Activated naive CD8-positive, alpha-beta T cell treated with anti-CD3 and anti-CD28 coated beads for 36 hours (primary cell): ENCODE measurements around the gene PDZRN3. TPM values are rescaled to one million over a fixed set of nuclear protein-coding genes. Genes with fewer than 3 reads are reported as not detected.

ENCODE experiments used
- DNase-seq: peaks from one replicate; pipeline ENCODE4 v3.0.0; 2021
- H3K27ac Mint-ChIP-seq: one replicate; pipeline ENCODE4 v1.8.0; 2022; ENCODE audit warnings: mild to moderate bottlenecking, moderate library complexity, mixed read lengths
- H3K27me3 Mint-ChIP-seq: one replicate; pipeline ENCODE4 v1.8.0; 2022; ENCODE audit warnings: mild to moderate bottlenecking, mixed read lengths
- H3K36me3 Mint-ChIP-seq: one replicate; pipeline ENCODE4 v1.8.0; 2021; ENCODE audit warnings: mild to moderate bottlenecking, mixed read lengths
- H3K4me1 Mint-ChIP-seq: one replicate; pipeline ENCODE4 v1.8.0; 2021; ENCODE audit warnings: mixed read lengths
- H3K4me3 Mint-ChIP-seq: one replicate; pipeline ENCODE4 v1.8.0; 2022; ENCODE audit warnings: mild to moderate bottlenecking, moderate library complexity, mixed read lengths
- H3K9me3 Mint-ChIP-seq: one replicate; pipeline ENCODE4 v1.8.0; 2022; ENCODE audit warnings: mixed read lengths
- total RNA-seq, 2 experiments: library from RNA; stranded (reverse); gene quantifications; one replicate each; pipeline ENCODE4 v1.2.3, GENCODE V29; 2021

Gene PDZRN3
- total RNA-seq, 2 experiments from 2014 or later = not detected

GRCh38 chr3:73637042-73637441 is 12.3 kb upstream of the PDZRN3 start:
- Mint-ChIP-seq H3K9me3 (no peaks in the 10 kb centered on the region), H3K4me1 (no peaks in the 10 kb centered on the region), H3K4me3 (no peak overlapping the region), H3K27ac (no peak overlapping the region), H3K27me3 (no peaks in the 10 kb centered on the region), H3K36me3 (no peaks in the 10 kb centered on the region)
- no peak for DNase-seq

- no peaks in the 10 kb centered on the region for H3K4me1 Mint-ChIP-seq
- no peak for DNase-seq
- H3K27me3 Mint-ChIP-seq = no peaks in the 10 kb centered on the region
- H3K36me3 Mint-ChIP-seq = no peaks in the 10 kb centered on the region
- no peaks in the 10 kb centered on the region for H3K9me3 Mint-ChIP-seq
- no peak overlapping the region for H3K4me3 Mint-ChIP-seq
- no peak overlapping the region for H3K27ac Mint-ChIP-seq
These were observed 10.5 kb upstream of the PDZRN3 start for GRCh38 chr3:73635254-73635653.

- H3K27ac Mint-ChIP-seq = no peak overlapping the region
- no peaks in the 10 kb centered on the region for H3K9me3 Mint-ChIP-seq
- H3K36me3 Mint-ChIP-seq = no peaks in the 10 kb centered on the region
- H3K4me1 Mint-ChIP-seq = no peaks in the 10 kb centered on the region
- no peak for DNase-seq
- no peak overlapping the region for H3K4me3 Mint-ChIP-seq
- no peaks in the 10 kb centered on the region for H3K27me3 Mint-ChIP-seq
These were observed 9.2 kb upstream of the PDZRN3 start for GRCh38 chr3:73633916-73634344.

- H3K4me3 Mint-ChIP-seq = no peak overlapping the region
- no peak for DNase-seq
- no peak overlapping the region for H3K27ac Mint-ChIP-seq
- H3K27me3 Mint-ChIP-seq = no peaks in the 10 kb centered on the region
- H3K9me3 Mint-ChIP-seq = no peaks in the 10 kb centered on the region
- no peaks in the 10 kb centered on the region for H3K36me3 Mint-ChIP-seq
- no peaks in the 10 kb centered on the region for H3K4me1 Mint-ChIP-seq
These were observed 8.7 kb upstream of the PDZRN3 start for GRCh38 chr3:73633453-73633852.

GRCh38 chr3:73626106-73626505 is 1.4 kb upstream of the PDZRN3 start:
- no peak for DNase-seq
- Mint-ChIP-seq H3K4me3 (no peak overlapping the region), H3K4me1 (no peaks in the 10 kb centered on the region), H3K27me3 (peaks cover 33% of the 10 kb centered on the region), H3K27ac (no peak overlapping the region), H3K9me3 (no peaks in the 10 kb centered on the region), H3K36me3 (no peaks in the 10 kb centered on the region)

DNA sequence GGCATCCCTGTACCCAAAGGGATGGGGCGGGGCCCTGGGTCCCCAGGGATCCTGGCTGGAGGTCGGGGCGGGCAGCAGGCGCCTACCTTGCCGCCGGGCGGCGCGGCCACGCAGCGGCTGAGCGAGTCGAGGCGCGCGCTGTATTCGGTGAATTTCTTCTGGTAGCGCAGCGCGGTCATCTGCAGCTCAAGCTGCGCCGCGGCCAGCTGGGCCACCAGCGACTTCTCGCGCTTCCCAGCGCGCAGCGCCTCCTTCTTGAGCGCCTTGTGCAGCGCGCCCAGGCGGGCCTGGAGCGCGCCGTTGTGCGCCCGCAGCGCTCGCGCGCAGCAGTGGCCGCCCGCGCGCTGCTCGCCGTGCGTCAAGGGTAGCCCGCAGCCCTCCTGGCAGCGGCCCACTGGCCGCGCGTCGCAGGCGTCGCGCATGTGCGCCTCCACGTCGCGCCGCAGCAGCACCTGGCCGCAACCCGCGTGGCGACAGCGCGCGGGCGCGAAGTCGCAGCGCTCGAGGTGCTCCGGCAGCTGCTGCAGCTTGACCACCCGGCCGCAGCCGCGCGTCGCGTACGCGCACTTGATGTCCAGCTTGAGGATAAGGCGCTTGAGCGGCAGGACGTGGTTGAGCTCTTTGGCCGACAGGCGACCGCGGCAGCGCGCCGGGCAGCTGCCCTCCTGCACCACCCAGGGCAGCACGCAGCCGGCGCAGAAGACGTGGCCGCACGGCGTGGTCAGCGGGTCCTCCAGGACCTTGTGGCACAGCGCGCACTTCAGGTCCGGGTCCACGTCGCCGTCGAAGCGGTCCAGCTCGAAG is 522 bp downstream of the PDZRN3 start:
- no peak for DNase-seq
- Mint-ChIP-seq H3K36me3 (no peaks in the 10 kb centered on the region), H3K4me3 (no peak overlapping the region), H3K4me1 (no peaks in the 10 kb centered on the region), H3K9me3 (no peaks in the 10 kb centered on the region), H3K27me3 (peaks cover 33% of the 10 kb centered on the region), H3K27ac (no peak overlapping the region)

GRCh38 chr3:73623346-73623745 is 1.4 kb downstream of the PDZRN3 start:
- Mint-ChIP-seq H3K4me3 (no peak overlapping the region), H3K9me3 (no peaks in the 10 kb centered on the region), H3K4me1 (no peaks in the 10 kb centered on the region), H3K27ac (no peak overlapping the region), H3K36me3 (no peaks in the 10 kb centered on the region), H3K27me3 (peaks cover 33% of the 10 kb centered on the region)
- DNase-seq = no peak

DNA sequence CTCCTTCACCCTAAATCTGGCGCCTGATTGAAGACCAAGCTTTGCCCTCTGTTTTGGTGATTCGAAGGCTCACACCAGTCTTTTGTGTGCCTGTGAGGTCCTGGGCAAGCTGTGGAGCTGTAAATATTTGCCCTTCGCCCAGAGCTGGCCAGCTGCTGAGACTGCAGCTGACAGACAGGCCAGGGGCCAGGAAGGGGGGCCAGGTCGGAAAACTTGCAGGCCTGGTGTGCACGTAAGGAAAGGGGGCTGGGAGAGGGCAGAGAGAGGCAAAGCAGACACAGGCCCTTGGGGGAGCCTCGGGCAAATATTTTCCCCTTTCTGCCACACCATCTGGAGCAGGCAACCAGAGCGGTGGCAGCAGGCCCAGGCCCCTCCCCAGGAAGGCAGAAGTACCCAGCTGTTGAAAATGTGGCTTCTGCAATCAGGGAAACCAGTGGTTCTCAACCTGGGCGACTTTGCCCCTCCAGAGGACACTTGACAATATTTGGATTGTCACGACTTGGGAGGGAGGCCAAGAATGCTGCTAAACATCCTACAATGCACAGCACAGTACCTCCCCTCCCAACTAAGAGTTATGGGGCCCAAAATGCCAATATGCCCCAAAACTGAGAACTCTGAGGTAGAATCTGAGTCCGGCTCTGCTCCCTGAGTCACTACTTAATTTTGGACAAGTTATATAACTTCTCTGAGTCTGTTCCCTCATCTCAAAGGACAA is 2.5 kb downstream of the PDZRN3 start:
- H3K36me3 Mint-ChIP-seq = no peaks in the 10 kb centered on the region
- DNase-seq = no peak
- H3K4me3 Mint-ChIP-seq = no peak overlapping the region
- H3K4me1 Mint-ChIP-seq = no peaks in the 10 kb centered on the region
- no peaks in the 10 kb centered on the region for H3K9me3 Mint-ChIP-seq
- no peak overlapping the region for H3K27ac Mint-ChIP-seq
- H3K27me3 Mint-ChIP-seq = peaks cover 29% of the 10 kb centered on the region

DNA sequence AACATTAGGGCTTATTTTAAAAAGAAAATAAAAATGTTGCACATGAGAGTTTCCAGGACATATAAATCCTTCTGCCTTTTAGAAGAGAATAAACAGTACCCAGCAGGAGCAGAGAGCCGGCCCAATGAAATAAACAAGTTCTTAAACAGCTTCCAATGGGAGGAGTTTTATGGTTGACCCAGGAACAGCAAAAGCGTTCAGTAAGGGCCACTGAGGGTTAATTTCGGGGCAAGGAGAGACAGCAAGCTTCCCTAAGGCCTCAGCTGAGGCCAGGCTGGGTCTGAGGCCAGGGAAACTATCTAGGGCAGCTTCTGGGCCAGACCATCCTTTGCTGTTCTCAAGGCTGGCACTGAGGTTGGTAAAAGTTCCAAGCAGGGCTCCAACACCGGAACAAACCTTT is 3.4 kb downstream of the PDZRN3 start:
- Mint-ChIP-seq H3K4me3 (no peak overlapping the region), H3K4me1 (no peaks in the 10 kb centered on the region), H3K36me3 (no peaks in the 10 kb centered on the region), H3K27me3 (peaks cover 20% of the 10 kb centered on the region), H3K27ac (no peak overlapping the region), H3K9me3 (no peaks in the 10 kb centered on the region)
- DNase-seq = no peak

- Mint-ChIP-seq H3K4me3 (no peak overlapping the region), H3K9me3 (no peaks in the 10 kb centered on the region), H3K27ac (no peak overlapping the region), H3K36me3 (no peaks in the 10 kb centered on the region), H3K4me1 (no peaks in the 10 kb centered on the region), H3K27me3 (peaks cover 2% of the 10 kb centered on the region)
- DNase-seq = no peak
These were observed 6.3 kb downstream of the PDZRN3 start for GRCh38 chr3:73618461-73618860.

GRCh38 chr3:73616056-73616455 is 8.7 kb downstream of the PDZRN3 start:
- no peak overlapping the region for H3K27ac Mint-ChIP-seq
- no peak overlapping the region for H3K4me3 Mint-ChIP-seq
- no peaks in the 10 kb centered on the region for H3K36me3 Mint-ChIP-seq
- H3K27me3 Mint-ChIP-seq = no peaks in the 10 kb centered on the region
- DNase-seq = no peak
- H3K4me1 Mint-ChIP-seq = no peaks in the 10 kb centered on the region
- no peaks in the 10 kb centered on the region for H3K9me3 Mint-ChIP-seq

DNA sequence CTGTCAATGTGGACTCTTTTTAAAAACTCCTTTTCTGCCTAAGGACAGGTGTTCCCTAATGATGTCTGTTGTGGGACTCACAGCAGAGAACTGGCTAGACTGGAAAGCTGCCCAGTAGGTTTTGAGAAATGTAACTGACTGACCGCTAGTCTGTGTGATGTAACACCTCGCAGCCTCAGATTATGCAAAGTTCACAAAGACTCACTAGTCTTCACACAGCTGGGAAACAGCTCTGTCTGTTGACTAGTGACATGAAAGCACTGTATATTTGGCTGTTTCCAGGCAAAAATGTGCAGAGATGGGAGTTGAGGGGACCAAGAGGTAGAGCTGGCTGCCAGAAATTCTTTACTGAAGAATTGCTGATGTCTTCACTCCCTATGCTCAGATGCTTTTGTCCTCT is 10.3 kb downstream of the PDZRN3 start:
- Mint-ChIP-seq H3K4me3 (no peak overlapping the region), H3K27me3 (no peaks in the 10 kb centered on the region), H3K27ac (no peak overlapping the region), H3K36me3 (no peaks in the 10 kb centered on the region), H3K9me3 (no peaks in the 10 kb centered on the region), H3K4me1 (no peaks in the 10 kb centered on the region)
- no peak for DNase-seq

- H3K27me3 Mint-ChIP-seq = peaks cover 4% of the 10 kb centered on the region
- H3K9me3 Mint-ChIP-seq = no peaks in the 10 kb centered on the region
- H3K4me1 Mint-ChIP-seq = no peaks in the 10 kb centered on the region
- no peaks in the 10 kb centered on the region for H3K36me3 Mint-ChIP-seq
- H3K27ac Mint-ChIP-seq = no peak overlapping the region
- DNase-seq = no peak
- H3K4me3 Mint-ChIP-seq = no peak overlapping the region
These were observed 13.6 kb downstream of the PDZRN3 start for GRCh38 chr3:73611176-73611575.

DNA sequence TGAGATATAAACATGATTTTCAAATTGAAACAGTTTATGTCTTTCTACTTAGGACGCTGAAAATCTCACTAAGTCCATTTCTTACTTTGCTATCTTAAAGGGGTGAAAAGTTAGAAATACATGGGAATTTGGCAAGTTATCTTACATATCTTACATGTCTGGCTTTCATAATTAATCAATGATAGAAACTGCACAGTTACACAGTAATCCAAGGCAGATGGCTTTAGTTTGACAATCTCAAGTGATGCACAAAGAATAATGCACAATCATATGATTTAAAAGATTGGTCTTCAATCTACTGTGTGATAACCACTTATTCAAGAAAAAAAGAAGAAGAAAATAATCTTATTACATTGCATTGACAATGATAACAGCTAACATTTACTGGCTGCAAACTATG is 14.2 kb downstream of the PDZRN3 start:
- Mint-ChIP-seq H3K4me3 (no peak overlapping the region), H3K9me3 (no peaks in the 10 kb centered on the region), H3K36me3 (no peaks in the 10 kb centered on the region), H3K27ac (no peak overlapping the region), H3K27me3 (peaks cover 4% of the 10 kb centered on the region), H3K4me1 (no peaks in the 10 kb centered on the region)
- no peak for DNase-seq

DNA sequence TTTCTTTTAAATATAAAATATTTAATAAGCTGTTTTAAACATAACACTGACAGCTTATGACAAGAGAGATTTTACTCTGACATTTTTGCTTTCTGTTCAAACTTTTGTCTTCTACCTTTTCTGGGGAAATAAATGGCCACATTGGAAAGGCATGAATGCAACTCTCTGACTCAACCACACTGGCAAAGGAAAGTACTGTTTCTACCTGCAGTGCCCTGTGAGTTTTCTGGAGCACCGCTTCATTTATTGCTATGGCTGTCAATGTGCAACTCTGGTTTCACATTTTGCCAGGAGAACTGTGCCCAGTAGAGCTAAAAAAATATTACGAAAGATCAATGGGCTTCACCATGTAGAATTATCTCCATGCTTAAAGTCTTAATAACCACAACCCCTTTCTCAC is 15.1 kb downstream of the PDZRN3 start:
- no peak overlapping the region for H3K27ac Mint-ChIP-seq
- H3K36me3 Mint-ChIP-seq = no peaks in the 10 kb centered on the region
- H3K4me3 Mint-ChIP-seq = no peak overlapping the region
- peaks cover 4% of the 10 kb centered on the region for H3K27me3 Mint-ChIP-seq
- H3K4me1 Mint-ChIP-seq = no peaks in the 10 kb centered on the region
- no peaks in the 10 kb centered on the region for H3K9me3 Mint-ChIP-seq
- no peak for DNase-seq

DNA sequence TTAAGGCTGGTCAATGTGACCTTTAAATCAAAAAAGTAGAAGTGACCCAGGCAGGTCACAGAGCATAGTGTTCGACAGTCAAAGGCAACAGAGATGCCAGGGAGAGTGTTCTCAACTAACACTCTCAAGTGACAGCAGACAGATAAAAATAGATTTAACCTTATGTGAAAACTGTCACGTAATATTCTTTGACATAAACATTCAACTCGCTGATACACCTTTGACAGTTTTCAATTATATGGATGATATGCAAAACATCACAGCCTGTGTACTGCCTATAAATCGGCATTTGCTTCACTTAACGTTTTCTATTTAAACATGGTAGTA is 15.5 kb downstream of the PDZRN3 start:
- no peak overlapping the region for H3K27ac Mint-ChIP-seq
- no peak for DNase-seq

More for the DNA sequence above, 15.5 kb downstream of the PDZRN3 start:
- no peak overlapping the region for H3K4me3 Mint-ChIP-seq
- H3K4me1 Mint-ChIP-seq = no peaks in the 10 kb centered on the region
- peaks cover 4% of the 10 kb centered on the region for H3K27me3 Mint-ChIP-seq
- no peaks in the 10 kb centered on the region for H3K36me3 Mint-ChIP-seq
- H3K9me3 Mint-ChIP-seq = no peaks in the 10 kb centered on the region
